SK-N-SH treated with all-trans-retinoic acid at 6 μM for 48 hours (cell line): Measurements from ENCODE around the gene POC1A.
"Not testable (repeated sequence)": the region's sequence is repeated elsewhere in the genome, so short reads cannot be mapped to it uniquely, and the experiment has no call there.

Experiments
- TCF4 ChIP-seq: fragments of 250-450 bp; sonication (Bioruptor Pico); IDR thresholded peaks from 2 replicates; pipeline ENCODE4 v1.8.0; 2021; ENCODE audit warnings: mild to moderate bottlenecking, moderate library complexity, borderline replicate concordance
- TF ChIP-seq, protein P1 (sequence below): fragments of 250-450 bp; sonication (Bioruptor Pico); IDR thresholded peaks from 2 replicates; pipeline ENCODE4 v1.5.0; 2020; ENCODE audit warnings: mild to moderate bottlenecking, moderate library complexity
- TF ChIP-seq, protein P2 (sequence below): fragments of 250-450 bp; sonication (Bioruptor Pico); IDR thresholded peaks from 2 replicates; pipeline ENCODE4 v1.8.0; 2020; ENCODE audit warnings: mild to moderate bottlenecking, moderate library complexity, borderline replicate concordance

DNA sequence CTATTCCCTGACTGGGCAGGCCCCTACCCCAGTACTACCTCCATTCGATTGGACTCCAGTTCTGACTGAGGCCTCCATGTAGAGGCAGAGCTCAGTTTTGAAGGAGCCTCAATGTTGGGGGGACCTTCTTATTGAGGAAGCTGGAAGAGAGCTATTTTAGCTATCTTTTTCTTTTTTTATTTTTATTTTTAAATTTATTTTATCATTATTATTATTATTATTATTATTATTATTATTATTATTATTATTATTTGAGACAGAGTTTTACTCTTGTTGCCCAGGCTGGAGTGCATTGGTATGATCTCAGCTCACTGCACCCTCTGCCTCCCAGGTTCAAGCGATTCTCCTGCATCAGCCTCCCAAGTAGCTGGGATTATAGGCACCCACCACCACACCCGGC is 16.0 kb upstream of the POC1A start:
- TF ChIP-seq, protein P1, sequence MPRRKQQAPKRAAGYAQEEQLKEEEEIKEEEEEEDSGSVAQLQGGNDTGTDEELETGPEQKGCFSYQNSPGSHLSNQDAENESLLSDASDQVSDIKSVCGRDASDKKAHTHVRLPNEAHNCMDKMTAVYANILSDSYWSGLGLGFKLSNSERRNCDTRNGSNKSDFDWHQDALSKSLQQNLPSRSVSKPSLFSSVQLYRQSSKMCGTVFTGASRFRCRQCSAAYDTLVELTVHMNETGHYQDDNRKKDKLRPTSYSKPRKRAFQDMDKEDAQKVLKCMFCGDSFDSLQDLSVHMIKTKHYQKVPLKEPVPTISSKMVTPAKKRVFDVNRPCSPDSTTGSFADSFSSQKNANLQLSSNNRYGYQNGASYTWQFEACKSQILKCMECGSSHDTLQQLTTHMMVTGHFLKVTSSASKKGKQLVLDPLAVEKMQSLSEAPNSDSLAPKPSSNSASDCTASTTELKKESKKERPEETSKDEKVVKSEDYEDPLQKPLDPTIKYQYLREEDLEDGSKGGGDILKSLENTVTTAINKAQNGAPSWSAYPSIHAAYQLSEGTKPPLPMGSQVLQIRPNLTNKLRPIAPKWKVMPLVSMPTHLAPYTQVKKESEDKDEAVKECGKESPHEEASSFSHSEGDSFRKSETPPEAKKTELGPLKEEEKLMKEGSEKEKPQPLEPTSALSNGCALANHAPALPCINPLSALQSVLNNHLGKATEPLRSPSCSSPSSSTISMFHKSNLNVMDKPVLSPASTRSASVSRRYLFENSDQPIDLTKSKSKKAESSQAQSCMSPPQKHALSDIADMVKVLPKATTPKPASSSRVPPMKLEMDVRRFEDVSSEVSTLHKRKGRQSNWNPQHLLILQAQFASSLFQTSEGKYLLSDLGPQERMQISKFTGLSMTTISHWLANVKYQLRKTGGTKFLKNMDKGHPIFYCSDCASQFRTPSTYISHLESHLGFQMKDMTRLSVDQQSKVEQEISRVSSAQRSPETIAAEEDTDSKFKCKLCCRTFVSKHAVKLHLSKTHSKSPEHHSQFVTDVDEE: not testable (repeated sequence)
- TF ChIP-seq, protein P2, sequence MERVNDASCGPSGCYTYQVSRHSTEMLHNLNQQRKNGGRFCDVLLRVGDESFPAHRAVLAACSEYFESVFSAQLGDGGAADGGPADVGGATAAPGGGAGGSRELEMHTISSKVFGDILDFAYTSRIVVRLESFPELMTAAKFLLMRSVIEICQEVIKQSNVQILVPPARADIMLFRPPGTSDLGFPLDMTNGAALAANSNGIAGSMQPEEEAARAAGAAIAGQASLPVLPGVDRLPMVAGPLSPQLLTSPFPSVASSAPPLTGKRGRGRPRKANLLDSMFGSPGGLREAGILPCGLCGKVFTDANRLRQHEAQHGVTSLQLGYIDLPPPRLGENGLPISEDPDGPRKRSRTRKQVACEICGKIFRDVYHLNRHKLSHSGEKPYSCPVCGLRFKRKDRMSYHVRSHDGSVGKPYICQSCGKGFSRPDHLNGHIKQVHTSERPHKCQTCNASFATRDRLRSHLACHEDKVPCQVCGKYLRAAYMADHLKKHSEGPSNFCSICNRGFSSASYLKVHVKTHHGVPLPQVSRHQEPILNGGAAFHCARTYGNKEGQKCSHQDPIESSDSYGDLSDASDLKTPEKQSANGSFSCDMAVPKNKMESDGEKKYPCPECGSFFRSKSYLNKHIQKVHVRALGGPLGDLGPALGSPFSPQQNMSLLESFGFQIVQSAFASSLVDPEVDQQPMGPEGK (CRISPR knock-in tag): not testable (repeated sequence)
- not testable (repeated sequence) for TF ChIP-seq TCF4 (CRISPR knock-in tag)
